Epithelial cell of proximal tubule (primary cell): Measurements from ENCODE around the gene STIM2. TPM values are rescaled to one million over a fixed set of nuclear protein-coding genes. Genes with fewer than 3 reads are reported as not detected.
A peak's percentile ranks its signal among the peaks of the same experiment; 100 is the strongest.

ENCODE experiments used
- DNase-seq: peaks from one replicate; pipeline ENCODE4 v3.0.0-alpha.2; 2011; ENCODE audit warnings: low read depth
- H3K4me3 ChIP-seq: 2 replicates; pipeline ENCODE4 v1.5.1; 2011; ENCODE audit warnings: low read depth, mild to moderate bottlenecking, low read length
- total RNA-seq: library from RNA; depleted of rRNA; stranded (reverse); fragments of >200 nt; gene quantifications from 2 replicates; pipeline ENCODE4 v1.2.3, GENCODE V29; 2015
- TF ChIP-seq, protein P1 (sequence below): conservative IDR thresholded peaks from 2 replicates; pipeline ENCODE4 v1.5.1; 2012; ENCODE audit warnings: low read depth, mild to moderate bottlenecking, low read length

STIM2 gene
- total RNA-seq, 1 donor from 2014 or later = 7.0 TPM

DNA sequence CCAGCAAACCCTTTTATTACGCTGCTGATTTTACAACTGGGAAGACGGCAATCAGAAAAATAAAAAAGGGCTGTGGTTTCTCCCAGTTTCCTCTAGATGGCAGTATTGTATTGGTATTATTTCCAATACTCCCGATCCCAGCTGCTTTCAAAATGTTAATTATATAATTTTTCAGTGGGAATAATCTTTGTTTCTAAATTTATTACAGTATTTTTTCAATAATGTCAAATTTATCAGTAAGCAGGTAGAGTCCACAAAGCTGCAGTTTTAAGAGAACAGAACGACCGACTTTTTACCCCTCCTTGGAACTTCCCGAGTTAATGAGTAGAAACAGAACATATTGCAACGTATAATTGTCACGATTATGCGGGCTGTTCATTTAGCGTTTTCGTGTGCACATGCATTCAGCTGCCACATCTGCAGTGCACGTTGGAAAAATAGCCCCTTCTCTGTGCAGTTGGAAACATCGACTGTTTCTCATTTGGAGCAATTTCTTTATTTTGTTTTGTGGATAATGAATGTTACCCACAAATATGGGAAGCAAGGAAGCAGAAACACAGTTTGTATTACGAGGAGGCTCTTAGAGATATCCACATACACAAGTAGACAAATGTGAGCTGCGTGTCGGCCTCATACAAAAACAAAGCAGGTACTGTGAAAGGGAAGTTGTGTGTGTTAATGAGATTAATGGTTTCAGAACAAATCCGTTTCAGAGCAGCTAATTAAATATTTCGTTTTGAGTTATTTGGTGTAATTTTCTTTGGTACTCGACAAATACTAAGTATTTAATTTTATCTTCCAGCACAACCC is 188.0 kb downstream of the STIM2 start:
- DNase-seq = no peak
- TF ChIP-seq, protein P1, sequence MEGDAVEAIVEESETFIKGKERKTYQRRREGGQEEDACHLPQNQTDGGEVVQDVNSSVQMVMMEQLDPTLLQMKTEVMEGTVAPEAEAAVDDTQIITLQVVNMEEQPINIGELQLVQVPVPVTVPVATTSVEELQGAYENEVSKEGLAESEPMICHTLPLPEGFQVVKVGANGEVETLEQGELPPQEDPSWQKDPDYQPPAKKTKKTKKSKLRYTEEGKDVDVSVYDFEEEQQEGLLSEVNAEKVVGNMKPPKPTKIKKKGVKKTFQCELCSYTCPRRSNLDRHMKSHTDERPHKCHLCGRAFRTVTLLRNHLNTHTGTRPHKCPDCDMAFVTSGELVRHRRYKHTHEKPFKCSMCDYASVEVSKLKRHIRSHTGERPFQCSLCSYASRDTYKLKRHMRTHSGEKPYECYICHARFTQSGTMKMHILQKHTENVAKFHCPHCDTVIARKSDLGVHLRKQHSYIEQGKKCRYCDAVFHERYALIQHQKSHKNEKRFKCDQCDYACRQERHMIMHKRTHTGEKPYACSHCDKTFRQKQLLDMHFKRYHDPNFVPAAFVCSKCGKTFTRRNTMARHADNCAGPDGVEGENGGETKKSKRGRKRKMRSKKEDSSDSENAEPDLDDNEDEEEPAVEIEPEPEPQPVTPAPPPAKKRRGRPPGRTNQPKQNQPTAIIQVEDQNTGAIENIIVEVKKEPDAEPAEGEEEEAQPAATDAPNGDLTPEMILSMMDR = peak; percentile 52
- H3K4me3 ChIP-seq = peak overlapping the region; percentile 46

DNA sequence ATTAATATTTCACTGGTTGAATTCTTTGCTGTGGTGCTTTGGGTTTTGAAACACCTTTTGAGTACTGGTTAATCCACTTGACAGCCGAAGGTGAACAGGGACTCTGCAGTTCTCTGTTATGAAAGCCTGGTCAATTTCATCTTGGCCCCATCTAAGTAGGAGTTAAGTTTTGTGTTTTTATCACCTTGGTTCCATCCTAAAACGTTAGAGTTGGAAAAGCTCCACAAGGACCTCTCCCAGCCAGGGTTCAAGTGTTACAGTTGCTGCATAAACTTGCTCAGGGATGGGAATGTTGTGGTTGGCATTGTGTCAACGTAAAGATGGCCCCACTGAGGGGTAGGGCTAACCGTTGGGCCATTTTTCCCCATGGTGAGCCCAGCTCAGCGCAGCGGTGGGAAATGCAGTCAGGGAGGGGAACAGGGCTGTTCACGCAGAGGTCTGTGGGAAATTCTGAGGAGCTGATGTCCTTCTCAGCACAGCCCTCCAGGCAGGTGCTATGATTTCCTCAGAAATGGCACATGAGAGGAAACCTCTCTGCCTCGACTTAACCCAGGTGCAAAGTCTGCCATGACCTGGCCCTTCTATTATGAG is 188.7 kb downstream of the STIM2 start:
- TF ChIP-seq, protein P1 = no peak
- no peak for DNase-seq

DNA sequence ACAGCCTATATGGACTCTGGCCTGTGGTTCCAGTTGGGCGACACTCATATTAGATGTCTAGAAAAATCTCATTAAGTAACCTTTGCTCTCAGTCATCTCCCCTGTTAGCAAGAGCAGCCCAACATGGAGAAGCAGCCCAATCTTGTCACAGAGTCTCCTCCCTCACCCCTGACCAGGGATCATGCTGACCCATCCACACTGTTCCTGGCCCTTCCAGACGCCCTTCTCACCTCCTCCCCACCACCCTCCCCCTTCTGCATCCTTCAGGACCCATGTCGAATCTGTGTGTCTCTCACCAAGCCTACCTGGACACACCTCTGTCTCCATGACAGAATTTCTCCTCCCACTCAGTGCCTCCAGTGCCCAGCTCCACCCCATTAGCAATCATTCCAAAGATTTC is 190.1 kb downstream of the STIM2 start:
- TF ChIP-seq, protein P1 = no peak
- H3K4me3 ChIP-seq = no peak overlapping the region
- no peak for DNase-seq

More for the DNA sequence above, 188.7 kb downstream of the STIM2 start:
- no peak overlapping the region for H3K4me3 ChIP-seq

DNA sequence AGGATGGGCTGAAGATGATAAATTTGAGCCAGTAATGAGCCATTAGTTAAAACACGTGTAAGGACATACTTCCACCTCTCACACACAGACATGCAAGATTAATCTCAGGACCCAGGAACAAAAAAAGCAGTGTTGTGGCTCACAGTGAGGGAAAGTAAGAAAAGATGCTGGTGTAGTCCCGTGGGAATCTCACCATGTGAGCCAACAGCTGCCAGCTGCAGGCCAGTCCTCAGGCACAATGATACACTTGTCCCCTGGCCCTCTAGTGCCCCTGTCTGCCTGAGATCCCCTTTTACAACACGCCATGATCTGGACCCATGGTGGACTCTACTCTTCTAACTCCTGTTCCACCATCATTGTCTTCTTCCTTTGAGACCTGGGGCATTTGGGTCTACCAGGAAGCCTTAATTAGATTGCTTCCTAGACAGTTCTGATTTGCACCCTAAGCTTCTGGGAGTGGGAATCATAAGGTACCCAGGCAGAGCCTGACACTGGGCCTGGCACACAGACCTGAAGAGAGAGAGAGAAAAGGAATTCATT is 194.7 kb downstream of the STIM2 start:
- no peak for DNase-seq
- TF ChIP-seq, protein P1 = no peak
- no peak overlapping the region for H3K4me3 ChIP-seq

DNA sequence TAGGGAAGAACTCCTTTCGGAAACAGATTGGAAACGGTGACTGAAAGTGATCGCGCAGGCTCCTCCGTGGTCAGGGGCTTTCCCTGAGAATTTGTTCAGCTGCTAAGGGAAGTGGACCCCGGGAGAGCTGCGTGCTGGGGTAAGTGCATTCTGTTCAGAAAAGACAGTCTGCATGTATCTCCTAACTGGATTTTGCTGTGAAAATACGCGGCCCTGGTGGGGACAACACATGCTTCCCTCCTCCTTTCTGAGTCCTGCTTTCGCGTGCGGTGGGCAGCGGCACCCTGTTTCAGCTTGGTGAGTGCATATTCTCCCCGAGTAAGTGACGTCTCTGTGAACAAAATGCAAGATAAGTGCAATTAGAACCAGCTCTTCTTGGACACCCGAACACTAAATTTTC is 195.6 kb downstream of the STIM2 start:
- H3K4me3 ChIP-seq = no peak overlapping the region
- no peak for DNase-seq
- TF ChIP-seq, protein P1 = no peak

DNA sequence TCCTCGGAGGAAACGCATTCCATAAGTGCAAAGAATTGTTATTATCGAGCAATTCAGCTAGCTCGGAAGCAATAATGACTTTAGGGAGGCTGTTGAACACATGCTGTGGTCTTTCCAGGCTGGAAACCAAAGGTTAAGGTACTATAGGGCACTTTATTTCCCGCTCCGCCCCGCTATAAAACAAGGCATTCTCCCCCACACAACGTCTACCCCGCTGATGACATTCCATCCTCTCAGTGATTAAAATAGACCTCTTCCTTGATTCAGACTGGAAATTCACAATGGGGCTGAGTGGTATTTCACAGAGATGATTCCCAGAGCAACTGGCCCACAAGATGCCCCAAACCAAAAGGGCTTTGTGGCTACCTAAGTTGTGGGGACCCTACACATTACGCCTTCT is 196.4 kb downstream of the STIM2 start:
- TF ChIP-seq, protein P1 = no peak
- DNase-seq = no peak
- no peak overlapping the region for H3K4me3 ChIP-seq

DNA sequence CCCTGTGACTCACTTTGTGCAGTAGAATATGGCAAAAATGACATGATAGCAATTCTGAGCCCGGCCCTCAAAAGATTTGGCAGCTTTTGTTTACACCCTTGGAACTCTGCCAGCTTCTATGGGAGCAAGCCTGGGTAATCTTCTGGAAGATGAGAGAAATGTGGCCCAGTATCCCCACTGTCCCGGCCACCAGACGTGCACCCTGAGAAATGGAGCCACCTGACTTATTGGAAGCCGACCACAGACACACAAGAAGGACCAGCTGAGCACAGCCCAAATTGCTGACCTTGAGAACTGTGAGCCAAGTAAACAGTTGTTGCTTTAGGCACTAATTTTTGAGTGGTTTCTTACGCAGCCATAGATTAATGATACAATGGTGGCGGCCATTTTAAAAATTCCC is 197.0 kb downstream of the STIM2 start:
- TF ChIP-seq, protein P1 = no peak
- DNase-seq = no peak
- no peak overlapping the region for H3K4me3 ChIP-seq
